Endothelial cell of umbilical vein (primary cell): ENCODE measurements around the gene UBE3A. TPM values are rescaled to one million over a fixed set of nuclear protein-coding genes. Genes with fewer than 3 reads are reported as not detected.

ENCODE experiments used
- BruUV-seq: library from RNA; stranded (reverse); fragments of 400-500 nt; replicated peaks from 2 replicates; lab custom pipeline; 2021; lab: Mats Ljungman, UMichigan
- CTCF ChIA-PET: fragments of 300-600, 350-600 bp; sonication (Branson Sonifier 250); formaldehyde crosslinking; loops from one replicate; lab custom pipeline; 2021; ENCODE audit warnings: antibody characterized with exemption, inconsistent platforms; lab: Charles Lee
- POLR2A ChIA-PET: fragments of 300-600, 350-600 bp; sonication (Branson Sonifier 250); formaldehyde crosslinking; loops from one replicate; lab custom pipeline; 2021; ENCODE audit warnings: antibody characterized with exemption, inconsistent platforms; lab: Charles Lee
- DNase-seq: peaks from one replicate; pipeline ENCODE4 v3.0.0-alpha.2; 2011; ENCODE audit warnings: low read depth, low spot score
- FAIRE-seq: peaks from 2 replicates; lab custom pipeline; 2011; peaks lifted over from hg19 to GRCh38; lab: Jason Lieb, UNC
- H2AFZ ChIP-seq: 2 replicates; pipeline ENCODE4 v1.6.0; 2012; ENCODE audit warnings: low read depth, low read length, control low read depth, inconsistent platforms
- H3K27ac ChIP-seq: 2 replicates; pipeline ENCODE4 v1.5.1; 2011; ENCODE audit warnings: low read depth, mild to moderate bottlenecking, control low read depth, low read length, moderate library complexity; ENCODE audit not compliant: insufficient read depth
- H3K27me3 ChIP-seq, 2 experiments: 2 replicates each; pipeline versions ENCODE4 v1.6.0 to v1.6.1; 2011; ENCODE audit warnings: low read length in 2 of 2, mixed read lengths in 1 of 2; ENCODE audit not compliant: control insufficient read depth in 2 of 2, insufficient read depth in 2 of 2
- H3K36me3 ChIP-seq, 2 experiments: 2 replicates in 1 of 2; 3 replicates in 1 of 2; pipeline ENCODE4 v1.5.1; 2011; ENCODE audit warnings: low read length in 2 of 2, mild to moderate bottlenecking in 1 of 2, moderate library complexity in 1 of 2; ENCODE audit not compliant: control insufficient read depth in 2 of 2, insufficient read depth in 2 of 2; ENCODE audit errors: extremely low read depth in 1 of 2
- H3K4me1 ChIP-seq: 3 replicates; pipeline ENCODE4 v1.5.1; 2011; ENCODE audit warnings: mild to moderate bottlenecking, low read length; ENCODE audit not compliant: control insufficient read depth, insufficient read depth; ENCODE audit errors: extremely low read depth
- H3K4me2 ChIP-seq: 2 replicates; pipeline ENCODE4 v1.6.1; 2011; ENCODE audit warnings: low read length, control low read depth, mixed read lengths; ENCODE audit not compliant: insufficient read depth
- H3K4me3 ChIP-seq, 3 experiments: fragments of 200-600 bp in 1 of 3; sonication (generic), shearing (Covaris generic) in 1 of 3; replicated peaks in 1 of 3; 2 replicates each; pipeline ENCODE4 v1.5.1; 2011 to 2016; ENCODE audit warnings: control low read depth in 3 of 3, low read length in 3 of 3, mild to moderate bottlenecking in 2 of 3, inconsistent platforms in 1 of 3, low read depth in 1 of 3, moderate library complexity in 1 of 3; ENCODE audit not compliant: insufficient read depth in 1 of 3
- H3K79me2 ChIP-seq: 2 replicates; pipeline ENCODE4 v1.6.0; 2012; ENCODE audit warnings: low read length, inconsistent platforms; ENCODE audit not compliant: control insufficient read depth, insufficient read depth
- H3K9ac ChIP-seq: replicated peaks from 2 replicates; pipeline ENCODE3; 2011; ENCODE audit warnings: low read length, control low read depth; ENCODE audit not compliant: insufficient read depth; ENCODE audit errors: extremely low read depth
- H3K9me1 ChIP-seq: replicated peaks from 3 replicates; pipeline ENCODE4 v1.6.0; 2011; ENCODE audit warnings: mild to moderate bottlenecking, low read length; ENCODE audit not compliant: control insufficient read depth, insufficient read depth; ENCODE audit errors: extremely low read depth
- H3K9me3 ChIP-seq: replicated peaks from 2 replicates; pipeline ENCODE4 v1.5.1; 2012; ENCODE audit warnings: low read length, inconsistent platforms; ENCODE audit not compliant: control insufficient read depth, insufficient read depth
- H4K20me1 ChIP-seq: replicated peaks from 2 replicates; pipeline ENCODE3; 2011; ENCODE audit warnings: mild to moderate bottlenecking, low read length; ENCODE audit not compliant: control insufficient read depth, insufficient read depth; ENCODE audit errors: extremely low read depth
- CTCF ChIP-seq, 2 donors: IDR thresholded peaks; 1 replicate in 1 of 2; 2 replicates in 1 of 2; pipeline ENCODE4 v1.5.1; 2011; ENCODE audit warnings: low read length in 2 of 2, mild to moderate bottlenecking in 2 of 2, moderate library complexity in 2 of 2, control low read depth in 1 of 2, inconsistent platforms in 1 of 2, low read depth in 1 of 2; ENCODE audit not compliant: insufficient read depth in 1 of 2; ENCODE audit errors: extremely low read depth in 1 of 2
- EZH2 ChIP-seq: IDR thresholded peaks from 2 replicates; pipeline ENCODE4 v1.6.1; 2012; ENCODE audit warnings: borderline replicate concordance, low read depth, mild to moderate bottlenecking, moderate library complexity, low read length, inconsistent platforms; ENCODE audit not compliant: severe bottlenecking
- FOS ChIP-seq: IDR thresholded peaks from 2 replicates; pipeline ENCODE4 v1.6.1; 2011; ENCODE audit warnings: mild to moderate bottlenecking, low read length, moderate library complexity, borderline replicate concordance; ENCODE audit not compliant: insufficient read depth
- GATA2 ChIP-seq: IDR thresholded peaks from 2 replicates; pipeline ENCODE4 v1.7.0; 2011; ENCODE audit warnings: low read depth, mild to moderate bottlenecking, moderate library complexity, mixed read lengths, low read length; ENCODE audit not compliant: insufficient read length, insufficient read depth
- JUN ChIP-seq: IDR thresholded peaks from 2 replicates; pipeline ENCODE4 v1.6.1; 2011; ENCODE audit warnings: borderline replicate concordance, low read depth; ENCODE audit not compliant: insufficient read length, insufficient read depth
- MAX ChIP-seq: IDR thresholded peaks from 2 replicates; pipeline ENCODE4 v1.6.1; 2011; ENCODE audit not compliant: insufficient read depth, insufficient read length
- MYC ChIP-seq: IDR thresholded peaks from one replicate; pipeline ENCODE4 v1.6.1; 2011; ENCODE audit warnings: mild to moderate bottlenecking, low read depth, low read length
- POLR2A ChIP-seq: IDR thresholded peaks from 2 replicates; pipeline ENCODE4 v1.6.1; 2012; ENCODE audit warnings: low read depth, mild to moderate bottlenecking, control low read depth, low read length
- POLR2AphosphoS5 ChIP-seq: IDR thresholded peaks from 2 replicates; pipeline ENCODE4 v1.6.1; 2012; ENCODE audit warnings: low read depth, mild to moderate bottlenecking, control low read depth, low read length, moderate library complexity; ENCODE audit not compliant: insufficient read depth
- dilution Hi-C: fragments of 300-500 bp; cut with MboI; formaldehyde crosslinking; loops from one replicate; pipeline ENCODE4 v1.15.0; 2019; ENCODE audit warnings: low sequenced_read_pairs; ENCODE audit not compliant: extremely low pct_ligation_motif_present
- intact Hi-C: fragments of 100-400 bp; cut with micrococcal nuclease; formaldehyde crosslinking; loops from one replicate; pipeline ENCODE4 v1.10.0; 2022
- polyA plus RNA-seq, 4 experiments: library from polyadenylated mRNA; depleted of rRNA in 3 of 4; stranded (reverse) in 3 of 4; unstranded in 1 of 4; fragments of >200 nt; gene quantifications; 2 replicates each; pipeline versions ENCODE4 v1.2.1 to v1.2.3, GENCODE V29; 2011 to 2012; ENCODE audit warnings: missing spikeins in 1 of 4
- total RNA-seq: library from RNA; stranded (reverse); gene quantifications from 2 replicates; pipeline ENCODE4 v1.2.3, GENCODE V29; 2021

The UBE3A gene
- total and polyA plus RNA-seq, 2 donors (not counting 3 experiments of a cell fraction or from before 2014, with no cell fraction given) = 8.5 to 69.3 TPM

- dilution Hi-C loops (no loop called here), intact Hi-C loops (no loop called here)
- H3K36me3 ChIP-seq = no peaks in the 10 kb centered on the region
- no peak overlapping the region for H2AFZ ChIP-seq
- no peaks in the 10 kb centered on the region for H3K27me3 ChIP-seq
- POLR2A ChIA-PET = no interaction called here
- H3K9me3 ChIP-seq = no peaks in the 10 kb centered on the region
- no peaks in the 10 kb centered on the region for H4K20me1 ChIP-seq
- no peak overlapping the region for H3K4me3 ChIP-seq
- no peaks in the 10 kb centered on the region for H3K9me1 ChIP-seq
- DNase-seq (no peak), FAIRE-seq (no peak)
- no peak overlapping the region for H3K9ac ChIP-seq
- no peaks in the 10 kb centered on the region for H3K79me2 ChIP-seq
- H3K4me1 ChIP-seq = no peaks in the 10 kb centered on the region
- TF ChIP-seq FOS = no peak
- no peak overlapping the region for H3K4me2 ChIP-seq
- no peak overlapping the region for H3K27ac ChIP-seq
- no TSS peak for BruUV-seq
- CTCF ChIA-PET = no interaction called here
These were observed 105.8 kb downstream of the UBE3A start for GRCh38 chr15:25333049-25333448.

GRCh38 chr15:25332306-25332705, 106.5 kb downstream of the UBE3A start:
- no peaks in the 10 kb centered on the region for H3K79me2 ChIP-seq
- TF ChIP-seq EZH2 = no peak
- TF ChIP-seq POLR2A = no peak
- TF ChIP-seq JUN = no peak
- TF ChIP-seq MYC = no peak
- TF ChIP-seq POLR2AphosphoS5 = no peak
- no peak for TF ChIP-seq CTCF (IDR thresholded peaks at IDR 0.05; ENCODE audit: extremely low read depth in 1 of 2, insufficient read depth in 1 of 2, low read depth in 1 of 2, low read length in 2 of 2)
- no peak for TF ChIP-seq FOS
- no peak for TF ChIP-seq GATA2
- no peak for TF ChIP-seq MAX
- H2AFZ ChIP-seq = no peak overlapping the region
- no peaks in the 10 kb centered on the region for H3K9me1 ChIP-seq
- H3K27ac ChIP-seq = no peak overlapping the region
- dilution Hi-C loops = no loop called here
- CTCF ChIA-PET = no interaction called here
- no peaks in the 10 kb centered on the region for H3K9me3 ChIP-seq
- FAIRE-seq (no peak), DNase-seq (no peak)
- no peak overlapping the region for H3K4me2 ChIP-seq
- H3K4me3 ChIP-seq = no peak overlapping the region
- no peaks in the 10 kb centered on the region for H3K36me3 ChIP-seq
- no peaks in the 10 kb centered on the region for H3K27me3 ChIP-seq
- no peak overlapping the region for H3K9ac ChIP-seq
- no TSS peak for BruUV-seq
- H4K20me1 ChIP-seq = no peaks in the 10 kb centered on the region
- intact Hi-C loops = no loop called here
- POLR2A ChIA-PET = no interaction called here
- H3K4me1 ChIP-seq = no peaks in the 10 kb centered on the region
